ENCODE measurements around the gene WNT3A. TPM values are rescaled to one million over a fixed set of nuclear protein-coding genes. Genes with fewer than 3 reads are reported as not detected.

Gene WNT3A
- total and polyA plus RNA-seq, 9 of the 15 experiments (the other 6 are each of a cell fraction or from before 2014, with no cell fraction given): not detected

GRCh38 chr1:228109073-228109961, 102.5 kb downstream of the WNT3A start, which contains the start of gene MRPL55 (continued):
- TF ChIP-seq KAT7 (CRISPR knock-in tag; IDR thresholded peaks at IDR 0.05; ENCODE audit: borderline replicate concordance) (no peak), ZBTB40 (IDR thresholded peaks at IDR 0.05) (peak; percentile 15; the same call in 1 of the 2 replicates), ZBTB40 (CRISPR knock-in tag; IDR thresholded peaks at IDR 0.05) (no peak), HDAC6 (IDR thresholded peaks at IDR 0.05; ENCODE audit: low read depth, low read length) (no peak), ZFP30 (CRISPR knock-in tag; IDR thresholded peaks at IDR 0.05; ENCODE audit: borderline replicate concordance) (no peak), ARID3B (CRISPR knock-in tag; IDR thresholded peaks at IDR 0.05; ENCODE audit: borderline replicate concordance) (0 out of 2 replicates have a peak, but pooled peaks have one; percentile 44), POLR3G (IDR thresholded peaks at IDR 0.05; ENCODE audit: extremely low read depth, insufficient read length, insufficient replicate concordance) (no peak), ZNF780A (CRISPR knock-in tag; IDR thresholded peaks at IDR 0.05) (no peak), SLC30A9 (CRISPR knock-in tag; IDR thresholded peaks at IDR 0.05) (no peak), KAT8 (IDR thresholded peaks at IDR 0.05; ENCODE audit: low read depth) (no peak), PHTF2 (CRISPR knock-in tag; IDR thresholded peaks at IDR 0.05) (no peak), NR2F6 (CRISPR knock-in tag; IDR thresholded peaks at IDR 0.05) (no peak), RFX1 (IDR thresholded peaks at IDR 0.05) (no peak), ZC3H8 (IDR thresholded peaks at IDR 0.05) (no peak; the same call in 1 of the 2 replicates), BRF2 (IDR thresholded peaks at IDR 0.05; ENCODE audit: borderline replicate concordance, insufficient read depth, insufficient read length) (no peak)
